Middle frontal gyrus (tissue), 1 donor: ENCODE results near the gene SLC12A7.

Experiments
- DNase-seq: peaks from one replicate; pipeline ENCODE4 v3.0.0-alpha.2; 2015; ENCODE audit warnings: low spot score; ENCODE audit errors: extremely low spot score

SLC12A7 gene

GRCh38 chr5:1111241-1111726 is 579 bp downstream of the SLC12A7 start:
- DNase-seq = no peak

- no peak for DNase-seq
These were observed 1.3 kb downstream of the SLC12A7 start for GRCh38 chr5:1110307-1111240.

GRCh38 chr5:1109542-1110306 is 2.1 kb downstream of the SLC12A7 start:
- DNase-seq = no peak

- no peak for DNase-seq
These were observed 3.0 kb downstream of the SLC12A7 start for GRCh38 chr5:1108865-1109174.

GRCh38 chr5:1108023-1108864 is 3.6 kb downstream of the SLC12A7 start:
- no peak for DNase-seq

GRCh38 chr5:1107167-1108022 is 4.5 kb downstream of the SLC12A7 start:
- DNase-seq = no peak

- DNase-seq = no peak
These were observed 5.3 kb downstream of the SLC12A7 start for GRCh38 chr5:1106385-1107166.

- DNase-seq = no peak
These were observed 6.3 kb downstream of the SLC12A7 start for GRCh38 chr5:1105350-1106265.

GRCh38 chr5:1104327-1105006 is 7.4 kb downstream of the SLC12A7 start:
- DNase-seq = no peak

- DNase-seq = no peak
These were observed 8.1 kb downstream of the SLC12A7 start for GRCh38 chr5:1103505-1104326.

- DNase-seq = no peak
These were observed 8.8 kb downstream of the SLC12A7 start for GRCh38 chr5:1103093-1103492.

- no peak for DNase-seq
These were observed 9.7 kb downstream of the SLC12A7 start for GRCh38 chr5:1101961-1102713.

- DNase-seq = no peak
These were observed 10.9 kb downstream of the SLC12A7 start for GRCh38 chr5:1100664-1101574.

- no peak for DNase-seq
These were observed 11.8 kb downstream of the SLC12A7 start for GRCh38 chr5:1099926-1100663.
